ENCODE results near the gene PTGFRN.
A peak's percentile ranks its signal among the peaks of the same experiment; 100 is the strongest.

Gene PTGFRN

DNA sequence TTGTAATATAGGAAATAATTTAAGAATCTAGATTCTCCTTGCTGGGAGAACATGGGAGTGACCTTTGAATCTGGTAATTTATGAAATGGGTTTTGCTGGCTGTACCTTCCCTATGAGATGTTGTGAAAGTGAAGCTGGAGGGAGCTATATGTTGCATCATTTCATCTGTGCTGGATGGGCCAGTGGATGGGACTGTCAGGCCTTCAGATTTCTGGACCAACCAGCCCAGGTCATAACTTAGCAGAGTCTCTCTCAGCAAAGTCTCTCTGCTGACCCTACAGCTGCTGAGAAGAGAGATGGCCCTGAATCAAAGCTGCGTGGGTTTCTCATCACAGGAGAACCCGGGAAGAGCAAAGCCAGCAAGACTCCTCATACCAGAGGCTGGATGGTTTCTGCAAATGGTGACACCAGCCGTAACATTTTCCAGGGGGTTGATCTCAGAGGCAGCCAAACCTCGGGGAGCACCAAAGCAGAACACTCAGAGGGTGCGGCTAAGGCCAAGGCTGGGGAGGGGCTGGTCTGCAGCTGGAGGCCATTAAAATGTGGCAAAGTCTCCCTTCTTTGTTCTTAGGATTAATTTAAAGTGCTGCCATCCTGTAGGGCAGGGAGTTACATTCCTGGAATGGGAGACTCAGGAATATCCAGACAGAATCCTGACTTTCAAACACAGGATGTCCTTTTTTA is 18.2 kb upstream of the PTGFRN start:
- DNase-seq = no peak

DNA sequence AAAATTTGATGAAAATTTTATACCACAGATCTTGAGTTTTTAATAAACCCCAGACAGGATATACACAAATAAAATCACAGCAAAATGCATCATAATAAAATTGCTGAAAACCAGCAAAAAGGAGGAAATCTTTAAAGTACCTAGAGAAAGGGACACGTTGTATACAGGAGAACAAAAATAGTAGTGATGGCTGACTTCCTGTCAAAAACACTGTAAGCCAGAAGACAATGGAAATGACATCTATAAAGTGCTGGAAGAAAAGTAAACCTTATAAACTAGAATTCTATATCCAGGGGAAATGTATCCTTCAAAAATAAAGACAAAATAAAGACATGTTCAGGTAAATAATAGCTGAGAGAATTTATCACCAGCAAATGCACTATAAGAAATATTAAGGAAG is 14.6 kb upstream of the PTGFRN start:
- no peak for DNase-seq

DNA sequence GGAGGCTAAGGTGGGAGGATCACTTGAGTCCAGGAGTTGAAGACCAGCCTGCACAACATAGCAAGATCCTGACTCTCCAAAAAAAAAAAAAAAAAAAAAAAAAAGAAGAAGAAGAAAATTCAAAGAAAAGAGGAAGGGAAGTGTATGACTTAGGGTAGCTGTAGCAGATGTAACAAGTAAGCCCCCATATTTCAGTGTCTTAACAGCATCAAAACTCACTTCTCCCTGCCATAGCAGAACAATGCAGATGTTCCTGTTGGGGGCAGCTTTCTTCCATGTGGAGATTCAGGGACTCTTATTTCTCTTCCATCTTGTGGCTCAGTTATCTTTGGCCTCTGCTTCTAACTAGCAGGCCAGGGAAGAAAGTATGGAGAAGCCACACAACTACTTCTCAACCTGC is 10.2 kb upstream of the PTGFRN start:
- DNase-seq = no peak

DNA sequence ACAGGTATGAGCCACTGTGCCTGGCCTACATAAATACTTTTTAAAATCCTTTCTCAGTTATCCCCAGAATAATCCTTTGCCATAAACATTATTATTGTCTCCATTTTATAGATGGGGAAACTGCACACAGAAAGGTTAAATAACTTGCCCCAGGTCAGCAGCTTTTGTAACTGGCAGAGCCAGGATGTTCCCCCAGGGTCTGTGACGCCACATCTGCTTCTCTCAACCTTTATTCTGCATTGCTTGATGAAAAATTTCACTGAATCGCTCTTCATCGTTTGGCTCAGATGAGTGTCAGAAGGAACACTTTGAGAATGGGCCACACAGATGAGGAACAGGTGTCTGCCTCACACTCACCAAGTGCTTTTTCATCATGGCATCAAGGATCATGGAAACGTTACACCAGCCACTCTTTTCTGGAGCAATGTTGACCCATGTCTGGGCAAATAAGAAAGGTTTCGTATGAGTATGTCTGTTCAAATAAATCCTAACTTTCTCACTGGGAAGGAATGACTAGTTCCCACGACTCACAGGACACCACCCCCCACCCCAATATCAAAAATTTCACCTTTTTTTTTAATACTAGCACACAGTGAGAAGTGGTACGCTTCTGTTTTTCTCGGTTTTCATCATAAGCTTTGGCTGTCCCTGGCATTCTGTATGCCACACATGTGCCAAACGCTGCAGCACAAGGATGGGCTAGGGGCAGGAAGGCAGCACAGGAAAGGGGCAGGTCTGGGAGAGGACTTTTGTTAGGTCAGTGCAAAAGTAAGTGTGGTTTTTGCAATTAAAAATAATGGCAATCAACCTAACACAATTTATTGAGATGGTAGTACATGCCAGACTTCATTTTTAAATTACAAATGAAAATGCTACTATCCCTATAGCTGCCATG is 9.0 kb upstream of the PTGFRN start:
- no peak for DNase-seq

DNA sequence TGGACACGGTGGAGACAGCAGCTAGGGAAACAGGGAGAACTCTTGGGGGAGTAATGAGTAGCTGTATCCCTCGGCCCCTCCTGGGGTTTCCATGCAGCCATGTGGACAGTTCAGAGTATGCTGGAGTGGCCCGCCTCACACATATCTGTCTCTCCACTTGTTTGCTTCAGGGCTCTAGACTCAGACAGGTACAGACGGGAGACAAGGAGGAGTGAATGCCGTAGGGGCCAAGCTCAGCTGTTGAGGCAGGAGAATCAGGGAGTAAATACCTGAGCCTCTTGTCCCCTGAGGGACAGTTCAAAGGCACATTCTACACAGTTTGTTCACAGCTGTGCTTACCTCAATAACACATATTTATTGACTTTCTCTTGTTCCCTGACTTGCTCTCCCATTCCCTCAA is 7.7 kb upstream of the PTGFRN start:
- no peak for DNase-seq

DNA sequence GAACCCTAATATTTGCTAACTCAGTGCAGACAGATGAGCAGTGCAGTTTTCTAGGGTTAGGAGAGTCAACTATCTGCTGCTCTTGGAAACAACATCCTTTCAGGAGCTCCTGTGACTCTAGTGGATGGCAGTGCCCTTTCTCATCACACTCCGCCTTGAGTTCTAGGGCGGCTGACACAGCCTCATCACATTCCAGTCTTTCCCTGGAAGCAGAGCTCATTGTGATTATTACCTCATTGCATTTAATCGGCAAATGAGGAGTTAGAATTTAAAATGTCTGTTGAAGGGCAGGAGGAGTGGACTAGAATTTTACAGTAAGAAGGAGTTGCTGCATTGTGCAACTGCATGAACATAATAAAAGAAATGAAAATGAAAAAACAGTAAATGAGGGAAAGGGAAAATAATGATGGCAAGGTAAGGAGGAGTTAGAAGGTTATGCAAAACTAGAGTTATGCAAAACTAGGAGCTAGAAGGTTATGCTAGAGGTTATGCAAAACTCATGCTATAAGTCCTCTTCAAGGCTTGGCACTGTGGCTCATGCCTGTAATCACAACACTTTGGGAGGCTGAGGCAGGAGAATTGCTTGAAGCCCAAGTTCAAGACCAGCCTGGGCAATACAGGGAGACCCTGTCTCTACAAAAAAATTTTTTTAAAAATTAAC is 6.9 kb upstream of the PTGFRN start:
- DNase-seq = no peak

DNA sequence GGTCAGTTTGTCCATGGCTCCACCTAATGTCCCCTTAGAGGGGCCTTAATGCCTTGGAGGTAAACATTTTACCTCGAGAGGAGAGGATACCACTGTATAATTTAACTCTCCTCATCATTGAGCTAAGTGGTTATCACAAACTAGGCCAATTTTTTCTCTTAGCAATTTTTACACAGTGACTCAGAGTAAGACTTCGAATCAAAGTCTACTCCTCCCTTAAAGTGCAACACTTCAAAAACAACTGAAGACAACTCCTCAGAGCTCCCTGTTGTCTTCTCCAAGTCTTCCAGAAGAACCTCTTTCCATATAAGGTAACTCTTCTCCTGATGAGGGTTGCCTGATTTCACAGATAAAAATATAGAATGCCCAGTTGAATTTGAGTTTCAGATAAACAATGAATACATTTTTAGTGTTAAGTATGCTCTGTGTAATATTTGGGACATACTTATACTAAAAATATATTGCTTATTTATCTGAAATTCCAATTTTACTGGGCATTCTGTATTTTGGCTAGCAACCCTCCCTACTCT is 4.9 kb upstream of the PTGFRN start:
- no peak for DNase-seq

DNA sequence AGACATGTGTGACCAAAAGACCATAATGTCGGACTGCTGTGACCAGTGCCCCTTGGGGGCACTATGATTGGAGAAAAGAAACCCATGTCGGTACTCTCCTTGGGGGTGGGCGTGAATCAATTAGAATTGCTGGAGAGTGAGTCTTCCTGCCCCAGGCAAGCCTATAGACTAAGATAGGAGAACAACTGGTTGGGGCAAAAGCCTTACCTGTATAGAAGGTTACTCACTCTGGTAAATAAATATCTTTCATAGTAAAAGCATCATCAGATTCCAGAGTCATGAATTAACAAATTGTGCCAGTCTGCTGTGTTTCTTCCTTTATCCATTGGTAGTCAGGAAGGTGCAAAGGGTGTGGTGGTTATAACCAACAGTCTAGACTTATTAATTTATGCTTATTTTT is 2.9 kb upstream of the PTGFRN start:
- no peak for DNase-seq

DNA sequence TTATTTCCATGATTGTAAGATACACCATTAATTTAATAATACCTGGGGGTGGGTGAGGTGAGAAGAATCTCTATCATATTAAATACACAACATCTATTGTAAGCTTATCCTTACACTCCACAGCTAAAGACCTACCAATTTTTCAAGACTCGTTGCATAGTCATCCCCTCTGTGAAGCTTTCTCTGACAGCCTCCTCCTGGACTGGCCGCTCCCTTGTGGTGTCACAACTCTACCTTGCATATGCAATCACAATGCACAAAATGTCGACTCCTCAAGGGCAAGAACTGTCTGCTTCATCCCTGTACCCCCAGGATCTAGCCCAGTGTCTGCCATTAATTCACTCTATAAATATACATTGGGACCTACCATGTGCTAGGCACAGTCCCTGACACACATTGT is 2.4 kb upstream of the PTGFRN start:
- DNase-seq = no peak

DNA sequence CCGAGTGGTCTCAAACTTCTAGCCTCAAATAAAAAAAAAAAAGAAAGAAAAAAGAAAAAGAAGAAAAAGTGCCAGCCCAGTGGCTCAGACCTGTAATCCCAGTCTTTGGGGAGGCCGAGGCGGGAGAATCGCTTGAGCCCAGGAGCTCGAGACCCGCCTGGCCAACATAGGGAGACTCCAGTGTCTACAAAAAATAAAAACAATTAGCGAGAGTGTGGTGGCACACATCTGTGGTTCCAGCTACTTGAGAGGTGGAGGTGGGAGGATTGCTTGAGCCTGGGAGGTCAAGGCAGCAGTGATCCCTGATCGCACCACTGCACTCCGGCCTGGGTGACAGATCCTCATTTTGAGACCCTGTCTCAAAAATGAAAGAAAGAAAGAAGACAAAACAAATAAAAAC is 1.4 kb upstream of the PTGFRN start:
- DNase-seq = no peak

DNA sequence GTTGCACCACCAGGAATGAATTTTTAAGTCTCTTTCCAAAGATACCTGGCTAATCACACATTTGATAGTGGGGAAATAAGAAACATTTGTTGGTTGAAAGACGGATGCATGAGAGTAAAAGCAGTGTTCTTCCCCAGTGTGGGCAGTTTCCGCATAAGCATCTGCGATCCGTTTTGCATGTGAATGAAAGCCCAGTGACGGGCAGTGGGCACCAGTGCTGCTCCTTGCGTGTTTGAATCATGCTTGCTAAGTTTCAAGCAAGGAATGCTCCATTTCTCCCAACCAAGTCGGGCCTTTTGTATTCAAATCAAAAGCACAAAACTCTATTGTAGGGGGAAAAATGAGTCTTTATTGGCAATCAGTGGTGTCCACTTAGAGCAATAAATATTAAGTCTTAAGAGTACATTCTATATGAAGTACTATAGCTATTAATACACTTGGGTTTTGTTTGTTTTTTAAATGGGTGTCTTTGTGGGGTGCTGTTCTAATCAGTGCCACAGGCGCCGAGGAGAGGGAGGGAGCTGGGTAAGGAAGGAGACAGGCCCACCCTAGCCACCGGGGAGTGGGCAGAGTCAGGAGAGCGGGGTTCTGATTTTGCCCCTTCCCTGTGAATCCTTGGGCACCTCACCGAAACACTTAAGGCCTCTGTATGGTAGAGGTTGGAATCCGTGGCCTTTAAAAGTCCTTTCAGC is 750 bp upstream of the PTGFRN start:
- no peak for DNase-seq

DNA sequence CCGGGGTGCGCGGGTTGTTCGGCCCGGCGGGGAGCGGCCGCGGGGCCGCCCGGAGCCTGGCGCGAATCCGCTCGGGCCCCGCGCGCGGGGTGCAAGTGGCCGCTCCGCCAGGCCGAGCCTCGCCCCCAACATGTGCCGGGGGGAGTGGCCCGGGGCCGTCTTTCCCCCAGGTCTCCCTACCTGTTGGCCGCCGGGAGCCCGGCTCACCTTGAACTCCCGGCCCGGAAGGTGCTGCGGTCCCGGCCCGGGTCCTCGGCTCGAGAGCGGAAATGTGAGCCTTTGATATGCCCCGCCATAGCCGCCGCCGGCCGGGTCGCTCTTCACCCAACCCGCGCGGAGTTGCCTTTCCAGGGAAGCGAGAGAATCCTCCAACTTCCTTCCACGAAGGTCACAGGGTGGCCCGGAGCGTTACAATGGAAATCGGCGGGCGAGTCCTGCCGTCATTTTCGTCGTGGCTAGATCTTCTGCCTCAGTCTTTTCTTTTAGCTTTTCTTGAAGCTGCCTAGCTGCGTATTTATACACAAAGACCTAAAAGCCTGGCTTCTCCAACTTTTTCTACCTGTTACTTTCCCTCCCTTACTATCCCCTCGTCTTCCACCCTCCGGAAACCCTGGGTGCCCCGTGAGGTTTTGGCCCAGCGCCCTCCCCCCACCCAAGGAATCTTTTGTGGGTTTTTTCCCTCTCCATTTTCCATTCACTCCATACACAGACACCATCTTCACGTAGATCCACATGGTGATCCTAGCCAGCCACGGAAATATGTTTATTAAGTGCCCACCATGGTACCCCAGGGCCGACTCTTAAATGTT is 867 bp downstream of the PTGFRN start:
- peak; percentile 9 to 44 (median 28) for DNase-seq

DNA sequence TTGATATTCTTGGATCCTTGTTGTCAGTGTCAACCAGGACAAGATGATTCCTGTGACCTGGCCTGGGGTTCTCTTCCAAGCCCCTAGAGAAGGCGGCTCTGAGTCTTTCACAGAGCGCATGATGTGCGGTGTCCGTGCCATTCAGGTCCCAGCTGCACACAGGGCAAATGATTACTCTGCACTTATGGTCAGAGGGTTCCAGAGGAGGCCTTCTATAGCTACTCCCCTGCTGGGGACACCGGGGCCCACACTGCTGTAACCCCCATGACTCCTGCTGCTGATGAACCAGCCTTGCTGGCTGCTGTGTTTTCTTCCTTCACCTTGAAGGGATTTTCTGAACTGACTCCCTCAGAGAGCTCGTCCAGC is 1.5 kb downstream of the PTGFRN start:
- no peak for DNase-seq

DNA sequence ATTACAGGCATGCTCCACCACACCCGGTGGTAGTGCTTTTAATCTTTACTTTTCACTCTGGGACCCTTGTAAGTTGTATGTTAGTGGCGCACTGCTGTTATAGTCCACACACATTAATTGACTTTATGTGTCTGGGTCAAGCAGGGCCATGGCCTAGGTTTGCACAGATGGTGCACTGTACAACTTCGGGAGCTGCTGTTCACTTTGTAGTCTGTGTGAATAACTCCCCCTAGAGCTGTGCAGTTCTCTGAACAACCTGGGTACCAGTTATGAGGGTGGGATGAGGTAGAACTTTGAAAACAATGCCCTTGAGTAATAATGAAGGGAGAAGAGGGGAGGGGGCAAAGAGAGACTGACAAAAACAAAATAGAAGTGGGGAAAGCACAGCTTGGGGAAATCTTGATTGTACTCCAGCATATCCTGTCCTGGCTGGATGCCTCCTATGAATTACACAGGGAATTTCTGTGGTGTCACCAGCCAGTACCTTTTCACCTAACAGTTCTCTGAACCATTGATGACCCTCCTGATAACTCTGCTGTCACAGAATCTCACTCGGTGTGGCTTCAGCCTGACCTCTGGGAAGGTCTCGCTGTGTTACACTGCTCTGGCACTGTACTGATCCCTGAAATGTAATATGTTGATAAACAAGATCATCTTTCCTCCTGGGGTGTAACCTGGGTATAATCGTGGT is 2.2 kb downstream of the PTGFRN start:
- no peak for DNase-seq

DNA sequence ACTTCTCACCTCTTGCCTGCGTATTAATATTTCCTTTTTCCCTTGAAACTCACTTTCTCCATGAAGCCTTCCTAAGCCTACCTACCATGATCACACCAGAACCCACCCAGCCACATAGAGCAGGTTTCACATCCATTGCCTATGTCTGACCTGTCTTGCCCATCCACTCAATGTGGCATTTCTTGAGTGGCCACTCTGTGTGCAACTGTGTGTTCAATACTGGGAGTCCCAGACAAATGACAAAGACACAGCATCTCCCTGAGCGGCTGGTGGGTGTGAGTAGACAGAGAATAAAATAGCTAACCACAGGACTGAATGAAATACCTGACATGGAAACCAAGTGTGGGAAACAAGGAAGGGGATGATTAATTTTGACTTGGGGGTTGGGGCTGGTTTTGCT is 3.1 kb downstream of the PTGFRN start:
- DNase-seq = no peak

DNA sequence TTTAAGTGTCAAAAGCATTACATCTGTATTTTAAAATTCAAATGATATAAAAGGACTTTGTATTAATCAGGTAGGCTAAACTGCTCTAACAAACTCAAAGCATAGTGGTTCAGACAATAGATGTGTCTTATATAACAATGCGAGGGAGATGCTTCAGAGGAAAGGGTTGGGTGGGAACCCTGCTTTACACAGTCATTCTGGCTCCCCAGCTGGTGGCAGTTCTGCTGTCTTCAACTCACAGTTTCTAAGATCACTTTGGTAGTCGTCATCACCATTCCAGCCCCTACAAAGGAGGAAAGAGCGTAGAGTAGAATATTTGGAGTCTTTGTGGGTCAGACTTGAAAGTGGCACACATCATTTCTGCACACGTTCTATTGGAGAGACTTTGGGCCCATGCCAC is 4.2 kb downstream of the PTGFRN start:
- DNase-seq = no peak

DNA sequence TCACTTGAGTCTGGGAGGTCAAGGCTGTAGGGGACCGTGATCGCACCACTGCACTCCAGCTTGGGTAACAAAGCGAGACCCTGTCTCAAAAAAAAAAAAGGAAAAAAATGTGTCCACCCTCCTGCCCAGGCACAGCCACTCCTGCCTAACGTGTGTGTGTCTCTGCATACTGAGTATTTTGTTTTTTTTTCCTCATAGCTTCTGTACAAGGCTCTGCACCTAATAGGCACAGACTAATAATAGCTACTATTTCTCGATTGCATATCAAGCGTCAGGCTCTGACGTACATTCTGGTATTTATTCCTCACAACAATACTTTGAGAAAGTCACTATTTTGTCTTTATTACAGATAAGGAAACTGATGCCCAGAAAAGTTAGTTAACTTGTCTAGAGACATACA is 5.0 kb downstream of the PTGFRN start:
- DNase-seq = no peak

DNA sequence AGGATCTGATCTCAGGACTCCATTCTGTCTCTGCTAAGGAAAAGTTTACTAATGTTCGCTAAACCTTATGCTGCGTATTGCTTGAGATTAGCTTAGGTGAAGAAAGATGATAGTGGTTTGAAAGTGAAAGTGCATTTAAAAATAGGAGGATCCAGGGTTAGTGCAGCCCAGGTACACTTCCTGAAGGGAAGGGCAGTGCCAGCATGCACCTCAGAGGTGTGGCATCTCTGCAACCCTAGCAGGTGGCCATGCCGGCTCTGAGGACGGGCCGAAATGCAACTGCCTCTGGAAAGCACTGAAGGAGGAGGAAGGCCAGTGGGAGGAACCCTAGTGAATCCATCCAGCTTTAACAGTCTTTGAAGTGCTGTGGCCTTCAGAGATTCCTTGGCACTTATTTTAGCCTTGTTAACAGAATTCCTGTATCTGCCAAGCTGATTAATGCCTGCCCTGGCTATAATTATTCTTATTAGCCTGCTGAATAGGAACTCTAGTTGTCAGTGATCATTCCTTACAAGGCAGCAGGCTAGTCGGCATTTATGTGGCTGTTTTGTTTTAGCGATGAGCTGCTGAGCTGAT is 5.5 kb downstream of the PTGFRN start:
- DNase-seq = no peak

DNA sequence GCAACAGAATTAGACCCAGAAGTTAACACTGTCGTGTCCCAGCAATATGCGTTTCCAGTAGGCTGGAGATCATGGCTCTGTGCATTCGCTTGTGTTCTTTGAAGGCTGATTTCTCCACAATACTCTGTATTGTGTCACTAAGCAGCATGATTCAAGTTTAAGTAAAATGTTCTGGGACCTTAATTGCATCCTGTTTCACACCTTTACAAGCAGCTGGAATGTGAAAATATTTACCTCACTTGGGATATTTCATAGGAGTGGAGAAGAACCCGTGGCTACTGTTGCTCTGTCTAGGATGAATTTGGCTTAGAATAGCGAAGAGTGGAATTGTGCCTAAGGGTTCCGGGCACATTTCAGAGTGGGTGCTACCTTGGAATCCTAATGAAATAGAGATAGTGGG is 6.3 kb downstream of the PTGFRN start:
- DNase-seq = no peak

DNA sequence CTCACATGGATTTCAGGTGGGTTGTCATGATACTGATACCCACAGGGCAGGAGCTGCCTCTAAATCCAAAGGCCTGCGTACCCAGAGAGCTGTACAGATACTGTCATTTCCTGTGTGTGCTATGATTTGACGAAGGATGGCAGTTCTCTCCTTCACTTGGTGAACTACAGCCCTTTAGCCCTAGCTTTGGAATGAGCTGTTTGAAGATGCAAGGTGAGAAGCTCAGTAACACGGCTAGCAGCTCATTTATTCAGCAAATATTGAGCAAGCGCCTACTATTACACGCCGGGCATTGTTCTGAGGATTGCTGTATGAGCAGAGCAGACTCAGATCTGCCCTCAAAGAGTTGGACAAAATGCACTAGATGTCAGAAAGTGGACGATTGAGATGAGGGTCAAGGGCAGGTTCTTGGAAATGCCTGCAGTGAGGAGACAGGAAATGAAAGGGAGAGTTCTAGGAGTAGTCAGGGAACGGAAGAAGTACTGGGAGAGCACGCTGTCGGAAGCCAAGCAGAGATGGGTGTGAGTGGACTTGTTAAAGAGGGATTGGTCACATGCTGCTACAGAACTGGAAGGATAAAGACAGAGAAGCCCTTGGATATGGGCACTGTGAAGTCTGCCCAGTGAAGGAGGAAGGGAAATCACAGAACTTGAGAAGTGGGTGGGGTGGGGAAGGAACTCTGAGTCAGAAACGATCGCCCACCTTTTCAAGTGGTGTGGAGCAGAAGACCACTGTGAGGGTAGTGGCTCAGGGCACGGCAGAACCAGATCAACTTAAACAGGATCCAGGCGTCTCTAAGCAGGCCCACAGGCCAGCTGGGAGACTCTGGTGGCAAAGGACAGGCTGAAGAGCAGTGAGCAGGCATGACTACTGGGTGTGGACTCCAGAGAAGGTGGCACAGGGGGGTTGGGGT is 7.1 kb downstream of the PTGFRN start:
- DNase-seq = no peak

Measured in T-helper 1 cell (primary cell).